ENCODE measurements around the gene REXO5. TPM values are rescaled to one million over a fixed set of nuclear protein-coding genes. Genes with fewer than 3 reads are reported as not detected.

REXO5 gene
- total and polyA plus RNA-seq, 7 donors, result 0.63 to 1.8 (median 1.1) TPM

GRCh38 chr16:20767577-20767976 is 38.8 kb upstream of the REXO5 start:
- intact Hi-C loops (cut with DNase I), result no loop called here
- Histone ChIP-seq H3K27ac (no peak overlapping the region), H3K4me3 (no peak overlapping the region), H3K27me3 (ENCODE audit: insufficient read depth in 3 of 3, low read length in 2 of 3) (no peaks in the 10 kb centered on the region), H3K36me3 (ENCODE audit: insufficient read depth in 1 of 2, low read depth in 1 of 2) (no peaks in the 10 kb centered on the region), H3K4me1 (no peaks in the 10 kb centered on the region), H3K9me3 (peaks cover 2% of the 10 kb centered on the region)
- no peak for TF ChIP-seq CTCF (IDR thresholded peaks at IDR 0.05)
- ATAC-seq, result no peak
- DNase-seq, result no peak

GRCh38 chr16:20768121-20768520 is 38.2 kb upstream of the REXO5 start:
- no peak for TF ChIP-seq CTCF (IDR thresholded peaks at IDR 0.05)
- no peaks in the 10 kb centered on the region for H3K36me3 ChIP-seq (ENCODE audit: insufficient read depth in 1 of 2, low read depth in 1 of 2)
- 94 to 97% (median 96%) methylated on average over 1 of the region's 1 CpG for WGBS, 3 donors
- no peak overlapping the region for H3K4me3 ChIP-seq
- no peak for ATAC-seq
- DNase-seq, result no peak
- no peak overlapping the region for H3K27ac ChIP-seq
- H3K4me1 ChIP-seq, result no peaks in the 10 kb centered on the region
- peaks cover 6% of the 10 kb centered on the region for H3K9me3 ChIP-seq
- intact Hi-C loops (cut with DNase I), result no loop called here
- no peaks in the 10 kb centered on the region for H3K27me3 ChIP-seq (ENCODE audit: insufficient read depth in 3 of 3, low read length in 2 of 3)

- TF ChIP-seq CTCF (IDR thresholded peaks at IDR 0.05), result no peak
- WGBS, 3 donors, result 38 to 93% (median 88%) methylated on average over 1 of the region's 1 CpG
- intact Hi-C loops (cut with DNase I), result no loop called here
- Histone ChIP-seq H3K27me3 (ENCODE audit: insufficient read depth in 3 of 3, low read length in 2 of 3) (no peaks in the 10 kb centered on the region), H3K4me3 (no peak overlapping the region), H3K36me3 (ENCODE audit: insufficient read depth in 1 of 2, low read depth in 1 of 2) (no peaks in the 10 kb centered on the region), H3K9me3 (peaks cover 6% of the 10 kb centered on the region), H3K27ac (no peak overlapping the region), H3K4me1 (no peaks in the 10 kb centered on the region)
- no peak for DNase-seq
- no peak for ATAC-seq
These were observed 37.5 kb upstream of the REXO5 start for GRCh38 chr16:20768818-20769217.

- peaks cover 6% of the 10 kb centered on the region for H3K9me3 ChIP-seq
- no peak overlapping the region for H3K27ac ChIP-seq
- no peaks in the 10 kb centered on the region for H3K27me3 ChIP-seq (ENCODE audit: insufficient read depth in 3 of 3, low read length in 2 of 3)
- H3K36me3 ChIP-seq (ENCODE audit: insufficient read depth in 1 of 2, low read depth in 1 of 2), result peaks cover 0 to 2% of the 10 kb centered on the region in 2 donors
- ATAC-seq (no peak), DNase-seq (no peak)
- TF ChIP-seq CTCF (IDR thresholded peaks at IDR 0.05), result no peak
- no peak overlapping the region for H3K4me3 ChIP-seq
- WGBS, 3 donors, result 93 to 96% (median 93%) methylated on average over 3 of the region's 3 CpGs
- H3K4me1 ChIP-seq, result no peaks in the 10 kb centered on the region
- intact Hi-C loops (cut with DNase I), result no loop called here
These were observed 32.6 kb upstream of the REXO5 start for GRCh38 chr16:20773679-20774078.

GRCh38 chr16:20774703-20775362 is 31.5 kb upstream of the REXO5 start:
- WGBS, 3 donors, result 67 to 71% (median 69%) methylated on average over 7 of the region's 7 CpGs
- Histone ChIP-seq H3K27ac (no peak overlapping the region), H3K4me3 (no peak overlapping the region), H3K4me1 (no peaks in the 10 kb centered on the region), H3K36me3 (ENCODE audit: insufficient read depth in 1 of 2, low read depth in 1 of 2) (peaks cover 0 to 14% of the 10 kb centered on the region in 2 donors), H3K9me3 (peaks cover 6% of the 10 kb centered on the region), H3K27me3 (ENCODE audit: insufficient read depth in 3 of 3, low read length in 2 of 3) (no peaks in the 10 kb centered on the region)
- ATAC-seq, result peak in 1 of 4 donors; percentile 19
- intact Hi-C loops (cut with DNase I), result no loop called here
- peak; percentile 22 for TF ChIP-seq CTCF (IDR thresholded peaks at IDR 0.05)
- peak; percentile 23 to 41 for DNase-seq
